Medulla oblongata (tissue), 1 donor: Measurements from ENCODE around the gene ZCWPW1.
"Not testable (repeated sequence)": the region's sequence is repeated elsewhere in the genome, so short reads cannot be mapped to it uniquely, and the experiment has no call there.

Experiments used
- DNase-seq: peaks from one replicate; pipeline ENCODE4 v3.0.0-alpha.2; 2015; ENCODE audit errors: extremely low spot score

ZCWPW1 gene

DNA sequence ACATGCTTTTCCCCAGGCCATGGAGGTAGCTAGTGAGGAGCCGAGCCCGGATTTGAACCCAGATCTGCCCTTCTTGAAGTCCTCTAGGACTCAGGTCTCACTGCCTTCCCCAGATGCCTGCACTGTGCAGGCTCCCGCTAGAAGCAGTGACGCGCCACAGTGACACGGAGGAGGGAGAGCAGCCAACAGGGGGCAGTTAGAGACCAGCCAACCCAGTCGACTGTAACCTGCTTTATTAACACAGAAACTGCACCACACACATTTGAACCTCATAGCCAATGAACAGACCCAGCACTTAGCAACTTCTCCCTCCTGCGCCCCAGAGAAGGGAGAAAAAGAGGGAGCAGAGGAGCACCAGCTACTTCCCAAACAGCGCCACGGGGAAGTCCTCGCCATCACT, 27.8 kb downstream of the ZCWPW1 start:
- no peak for DNase-seq

DNA sequence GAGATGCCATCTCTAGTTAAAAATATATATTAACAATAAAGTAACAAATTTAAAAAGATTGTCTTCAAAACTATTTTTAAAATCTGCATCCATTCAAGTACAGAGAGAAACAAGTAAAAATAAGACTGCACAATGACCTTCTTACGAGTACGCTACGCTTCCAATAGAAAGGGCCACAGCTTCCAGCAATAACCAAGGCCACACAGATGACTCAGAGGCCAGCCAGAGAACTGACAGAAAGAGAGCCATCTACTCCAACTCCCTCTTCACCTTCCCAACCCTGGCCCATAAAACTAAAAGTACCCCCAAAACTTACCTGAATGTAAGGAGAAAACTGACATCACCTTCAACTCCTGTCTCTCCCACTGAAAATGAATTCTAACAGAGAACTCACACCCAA, 28.5 kb downstream of the ZCWPW1 start:
- DNase-seq: no peak

- no peak for DNase-seq
These were observed 30.3 kb downstream of the ZCWPW1 start for GRCh38 chr7:100398239-100398638.

DNA sequence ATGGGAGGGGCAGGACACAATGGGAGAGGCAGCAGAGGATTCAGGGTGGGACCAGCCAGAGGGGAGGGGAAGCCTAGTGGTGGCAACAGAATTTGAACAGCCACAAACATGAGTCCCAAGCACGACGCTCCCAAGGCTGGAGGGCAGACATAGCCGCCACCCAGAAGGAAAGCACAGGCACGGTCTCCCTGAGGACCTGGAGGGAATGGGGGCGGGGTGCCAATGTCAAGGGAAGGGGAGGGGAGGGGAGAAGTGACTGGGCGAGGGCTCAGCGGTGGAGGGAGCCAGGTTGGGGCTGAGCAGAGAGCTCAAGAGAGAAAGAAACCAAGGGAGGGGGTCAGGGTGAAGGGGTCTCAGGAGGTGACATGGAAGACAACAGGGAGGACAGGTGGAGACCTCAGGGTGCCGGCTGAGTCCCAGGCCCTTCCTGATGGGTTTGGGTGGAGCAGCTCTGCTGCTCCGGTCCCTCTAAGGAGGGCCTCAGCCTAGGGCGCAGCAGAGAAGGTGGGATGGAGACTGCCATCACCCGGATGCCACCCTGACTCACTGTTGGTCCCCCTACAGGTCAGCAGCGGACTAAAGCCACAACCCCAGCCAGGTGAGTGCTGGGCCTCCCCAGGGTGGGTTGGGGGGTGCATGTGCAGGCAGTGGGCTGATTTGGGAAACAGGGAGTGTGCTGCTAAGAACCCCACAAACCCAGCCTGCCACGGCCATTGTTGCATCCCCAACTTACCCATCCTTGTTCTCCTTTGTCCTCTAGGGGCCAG, 31.0 kb downstream of the ZCWPW1 start:
- DNase-seq: no peak

GRCh38 chr7:100396421-100396982, 32.0 kb downstream of the ZCWPW1 start:
- peak; percentile 40 for DNase-seq

DNA sequence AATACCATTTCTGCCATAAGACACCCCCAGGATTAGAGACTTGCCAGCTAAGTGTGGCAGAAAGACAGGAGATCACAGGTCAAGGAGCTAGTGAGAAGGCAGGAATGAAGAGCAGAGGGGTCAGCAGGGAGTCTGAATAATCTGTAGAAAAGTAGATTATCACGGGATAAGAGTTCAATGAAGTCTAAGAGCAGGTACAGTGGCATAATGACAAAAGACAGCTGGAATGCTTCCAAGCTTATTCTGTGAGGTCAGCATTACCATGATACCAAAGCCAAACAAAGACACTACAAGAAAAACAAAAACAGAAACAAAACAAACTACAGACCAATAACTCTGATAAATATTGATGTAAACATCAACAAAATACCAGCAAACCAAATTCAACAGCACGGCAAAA, 34.4 kb downstream of the ZCWPW1 start:
- DNase-seq: no peak

- DNase-seq: no peak
These were observed 35.1 kb downstream of the ZCWPW1 start for GRCh38 chr7:100393233-100393905.

- no peak for DNase-seq
These were observed 38.1 kb downstream of the ZCWPW1 start for GRCh38 chr7:100390286-100391009.

DNA sequence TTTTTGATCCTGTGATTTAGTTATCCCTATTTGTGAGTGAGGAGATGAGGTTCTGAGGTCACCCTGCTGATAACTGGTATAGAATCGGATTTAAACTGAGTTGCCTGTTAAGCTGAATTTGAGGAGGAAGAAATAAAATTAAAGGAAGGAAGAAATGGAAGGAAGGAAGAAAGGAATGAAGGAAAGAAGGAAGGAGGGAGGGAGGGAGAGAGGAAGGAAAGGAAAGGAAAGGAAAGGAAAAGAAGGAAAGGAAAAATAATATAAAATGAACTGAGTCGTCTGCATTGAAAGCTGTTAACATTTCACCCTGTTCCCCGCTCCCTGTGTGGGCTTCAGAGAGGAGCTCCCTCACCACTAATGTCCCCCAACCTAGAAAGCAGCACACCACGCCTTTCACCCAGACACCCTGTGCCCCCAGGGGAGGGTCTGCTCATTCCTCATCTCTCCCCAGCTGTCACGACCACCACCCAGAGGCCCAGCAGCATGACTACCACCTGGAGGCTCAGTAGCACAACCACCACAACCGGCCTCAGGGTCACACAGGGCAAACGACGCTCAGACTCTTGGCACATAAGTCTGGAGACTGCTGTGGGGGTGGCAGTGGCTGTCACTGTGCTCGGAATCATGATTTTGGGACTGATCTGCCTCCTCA, 38.9 kb downstream of the ZCWPW1 start:
- no peak for DNase-seq

- DNase-seq: no peak
These were observed 40.8 kb downstream of the ZCWPW1 start for GRCh38 chr7:100387695-100388094.

- DNase-seq: no peak
These were observed 41.6 kb downstream of the ZCWPW1 start for GRCh38 chr7:100386940-100387339.

GRCh38 chr7:100384628-100385294, 43.7 kb downstream of the ZCWPW1 start:
- peak; percentile 35 for DNase-seq

GRCh38 chr7:100382234-100382853, 46.2 kb downstream of the ZCWPW1 start:
- peak; percentile 46 for DNase-seq

- DNase-seq: not testable (repeated sequence)
These were observed 46.8 kb downstream of the ZCWPW1 start for GRCh38 chr7:100381531-100382233.

- peak; percentile 74 for DNase-seq
These were observed 48.3 kb downstream of the ZCWPW1 start for GRCh38 chr7:100380196-100380595.

GRCh38 chr7:100378114-100378755, 50.3 kb downstream of the ZCWPW1 start:
- no peak for DNase-seq

DNA sequence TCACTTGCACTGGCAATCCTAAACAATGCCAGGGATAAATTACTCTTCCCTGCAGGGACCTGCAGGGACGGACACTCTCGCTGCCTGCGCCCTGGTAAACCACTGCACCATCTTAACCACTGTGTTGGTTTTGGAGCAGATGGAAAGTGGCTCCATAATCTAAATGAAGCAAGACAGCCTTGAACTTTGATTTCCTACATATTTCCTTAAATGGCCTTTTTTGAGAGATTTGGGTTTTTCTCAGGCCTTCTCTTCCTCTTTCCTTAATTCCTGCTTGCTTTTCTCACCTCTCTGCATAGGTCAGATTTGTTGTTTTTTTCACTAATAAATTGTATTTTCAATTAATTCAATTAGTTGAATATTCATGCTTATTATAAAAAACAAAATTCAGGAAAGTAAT, 52.4 kb downstream of the ZCWPW1 start:
- DNase-seq: no peak

DNA sequence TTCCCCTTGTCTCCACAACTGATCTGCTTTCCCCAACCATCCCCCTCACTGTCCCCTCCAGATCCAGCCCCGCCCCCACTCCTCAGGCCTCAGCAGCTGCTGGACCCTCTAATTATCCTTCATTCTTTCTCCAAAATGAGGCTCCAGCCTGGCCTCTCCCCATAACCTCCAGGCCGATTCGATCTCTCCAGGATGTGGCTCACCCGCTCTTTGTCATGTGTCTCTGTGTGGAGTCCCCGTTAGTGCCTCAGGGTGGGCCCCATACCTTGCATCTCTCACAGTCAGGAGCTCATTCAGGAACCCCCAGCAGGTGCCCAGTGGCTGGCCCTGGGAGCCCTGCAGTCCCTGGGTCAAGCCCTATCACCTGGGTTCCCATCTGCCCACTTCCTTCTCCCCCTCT, 53.9 kb downstream of the ZCWPW1 start:
- DNase-seq: no peak

DNA sequence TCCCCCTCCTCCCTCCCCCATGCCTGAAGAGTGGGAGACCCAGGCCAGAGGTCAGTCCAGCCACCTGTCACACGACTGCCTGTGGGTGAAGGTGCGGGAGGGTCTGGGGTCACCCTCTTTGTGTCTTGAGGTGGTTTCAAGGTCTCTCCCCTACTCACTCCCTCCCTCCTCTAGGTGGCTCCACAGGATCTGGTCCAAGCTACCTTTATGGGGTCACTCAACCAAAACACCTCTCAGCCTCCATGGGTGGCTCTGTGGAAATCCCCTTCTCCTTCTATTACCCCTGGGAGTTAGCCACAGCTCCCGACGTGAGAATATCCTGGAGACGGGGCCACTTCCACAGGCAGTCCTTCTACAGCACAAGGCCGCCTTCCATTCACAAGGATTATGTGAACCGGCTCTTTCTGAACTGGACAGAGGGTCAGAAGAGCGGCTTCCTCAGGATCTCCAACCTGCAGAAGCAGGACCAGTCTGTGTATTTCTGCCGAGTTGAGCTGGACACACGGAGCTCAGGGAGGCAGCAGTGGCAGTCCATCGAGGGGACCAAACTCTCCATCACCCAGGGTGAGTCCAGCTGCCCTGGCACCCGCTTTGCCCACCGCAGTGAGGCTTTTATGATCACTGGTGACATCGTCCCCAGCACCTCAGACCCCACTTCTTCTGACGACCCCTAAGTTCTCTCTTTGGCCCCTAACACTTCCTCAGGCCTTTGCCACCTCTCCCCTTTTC, 54.5 kb downstream of the ZCWPW1 start:
- not testable (repeated sequence) for DNase-seq
